ENCODE data around the gene STRN. TPM values are rescaled to one million over a fixed set of nuclear protein-coding genes. Genes with fewer than 3 reads are reported as not detected.

STRN gene
- total and polyA plus RNA-seq, 9 of the 15 experiments (the other 6 are each of a cell fraction or from before 2014, with no cell fraction given) = 1.3 to 31.2 (median 20.0) TPM

- Histone ChIP-seq H2AFZ (ENCODE audit: low read depth, low read length) (no peak overlapping the region), H3K9me3 (replicated peaks; ENCODE audit: control insufficient read depth, insufficient read depth, low read depth, low read length) (no peaks in the 10 kb centered on the region), H3K4me2 (ENCODE audit: insufficient read depth, low read length) (no peak overlapping the region), H3K36me3 (ENCODE audit: control insufficient read depth, insufficient read depth, low read length) (peaks cover 15% of the 10 kb centered on the region; the same call in 2 of the 3 replicates), H3K27ac (ENCODE audit: extremely low read depth, low read depth, low read length) (no peak overlapping the region), H3K79me2 (ENCODE audit: control insufficient read depth, insufficient read depth, low read length) (no peaks in the 10 kb centered on the region), H3K9ac (ENCODE audit: insufficient read depth in 1 of 2, low read depth in 2 of 2, low read length in 2 of 2) (no peak overlapping the region), H3K9me1 (ENCODE audit: control insufficient read depth, insufficient read depth, low read length) (no peaks in the 10 kb centered on the region), H3K4me3 (no peak overlapping the region), H4K20me1 (replicated peaks; ENCODE audit: control insufficient read depth, insufficient read depth, low read length) (no peaks in the 10 kb centered on the region), H3K4me1 (replicated peaks in 1 of 2; ENCODE audit: control insufficient read depth in 2 of 2, insufficient read depth in 2 of 2, low read length in 2 of 2) (no peaks in the 10 kb centered on the region; a peak in 1 of 5 replicates), H3K27me3 (ENCODE audit: control insufficient read depth in 2 of 2, insufficient read depth in 2 of 2, low read length in 2 of 2) (no peaks in the 10 kb centered on the region)
- 81% methylated on average over 3 of the region's 3 CpGs for WGBS (ENCODE audit: insufficient coverage, low coverage, missing lambda C conversion rate)
- BruUV-seq (replicated peaks) = no TSS peak
- in situ Hi-C loops (cut with MboI) = no loop called here
- FAIRE-seq (no peak), DNase-seq (ENCODE audit: extremely low read depth in 1 of 4, low spot score in 3 of 4) (no peak), ATAC-seq (no peak)
- POLR2A ChIA-PET = interaction anchor here (0.8 to 2.3 kb wide), 3 partner anchors 10 to 16 kb away, joined by 3 to 6 read pairs (median 4); partner anchors contain the start of gene STRN
- CTCF ChIA-PET (ENCODE audit: low intra/inter-chr PET ratio) = no interaction called here
- intact Hi-C loops (cut with micrococcal nuclease) = no loop called here
- no peak for TF ChIP-seq TEAD2 (tag; IDR thresholded peaks at IDR 0.05)
- TF ChIP-seq ZNF175 (CRISPR knock-in tag; IDR thresholded peaks at IDR 0.05; ENCODE audit: low read depth) = no peak
- no peak for TF ChIP-seq CEBPG (CRISPR knock-in tag; IDR thresholded peaks at IDR 0.05)
- peak in 1 of 2 experiments; percentile 36; a peak in 1 of 4 replicates for TF ChIP-seq CEBPG (tag; conservative IDR thresholded peaks at IDR 0.05 in 1 of 2, IDR thresholded peaks at IDR 0.05 in 1 of 2)
- no peak for TF ChIP-seq E2F6 (IDR thresholded peaks at IDR 0.05; ENCODE audit: borderline replicate concordance in 1 of 2, extremely low read depth in 1 of 2, insufficient read depth in 1 of 2, insufficient read length in 1 of 2, low read depth in 1 of 2, low read length in 1 of 2, poor library complexity in 1 of 2, severe bottlenecking in 1 of 2)
- TF ChIP-seq SOX6 (IDR thresholded peaks at IDR 0.05) = no peak
- peak; percentile 17; the same call in 1 of the 2 replicates for TF ChIP-seq ATF3 (IDR thresholded peaks at IDR 0.05)
- no peak for TF ChIP-seq ATF3 (CRISPR knock-in tag; conservative IDR thresholded peaks at IDR 0.05)
- TF ChIP-seq E2F3 (CRISPR knock-in tag; IDR thresholded peaks at IDR 0.05) = no peak
- no peak for TF ChIP-seq MEF2A (IDR thresholded peaks at IDR 0.05; ENCODE audit: control insufficient read depth, low read depth, low read length)
- no peak for TF ChIP-seq CUX1 (CRISPR knock-in tag; IDR thresholded peaks at IDR 0.05)
- no peak for TF ChIP-seq ZBTB34 (CRISPR knock-in tag; IDR thresholded peaks at IDR 0.05)
- TF ChIP-seq ADNP (tag; IDR thresholded peaks at IDR 0.05) = no peak
Observed at GRCh38 chr2:36982467-36982866, 16.1 kb upstream of the STRN start.

Measured in K562 (cell line).